IPS-20b (cell line): ENCODE data around the gene OPRM1.

Source experiments
- H3K27ac ChIP-seq: one replicate; pipeline ENCODE4 v1.5.1; 2013; ENCODE audit warnings: low read length
- H3K27me3 ChIP-seq: 2 replicates; pipeline ENCODE4 v1.6.1; 2013; ENCODE audit warnings: mild to moderate bottlenecking, low read length, inconsistent platforms; ENCODE audit not compliant: insufficient read depth
- H3K36me3 ChIP-seq: 2 replicates; pipeline ENCODE4 v1.6.1; 2013; ENCODE audit warnings: low read depth, mild to moderate bottlenecking, inconsistent platforms, low read length, moderate library complexity; ENCODE audit not compliant: insufficient read depth
- H3K4me1 ChIP-seq: 2 replicates; pipeline ENCODE4 v1.6.1; 2013; ENCODE audit warnings: mild to moderate bottlenecking, control low read depth, inconsistent platforms, low read length, moderate library complexity; ENCODE audit not compliant: insufficient read depth
- H3K4me3 ChIP-seq: 2 replicates; pipeline ENCODE4 v1.5.1; 2013; ENCODE audit warnings: mild to moderate bottlenecking, low read length, inconsistent platforms
- H3K9ac ChIP-seq: 2 replicates; pipeline ENCODE4 v1.6.1; 2013; ENCODE audit warnings: low read depth, mild to moderate bottlenecking, inconsistent platforms, low read length, moderate library complexity
- H3K9me3 ChIP-seq: 2 replicates; pipeline ENCODE4 v1.6.1; 2013; ENCODE audit warnings: mild to moderate bottlenecking, low read depth, low read length, inconsistent platforms; ENCODE audit not compliant: insufficient read depth

The OPRM1 gene

GRCh38 chr6:154092326-154092962 lies 53.4 kb downstream of the OPRM1 start:
- no peak overlapping the region for H3K4me3 ChIP-seq
- no peaks in the 10 kb centered on the region for H3K9me3 ChIP-seq
- H3K9ac ChIP-seq = no peak overlapping the region
- H3K27me3 ChIP-seq = no peaks in the 10 kb centered on the region
- H3K36me3 ChIP-seq = no peaks in the 10 kb centered on the region
- no peak overlapping the region for H3K27ac ChIP-seq
- no peaks in the 10 kb centered on the region for H3K4me1 ChIP-seq

- Histone ChIP-seq H3K36me3 (no peaks in the 10 kb centered on the region), H3K4me1 (no peaks in the 10 kb centered on the region), H3K27me3 (no peaks in the 10 kb centered on the region), H3K9me3 (no peaks in the 10 kb centered on the region), H3K9ac (no peak overlapping the region), H3K27ac (no peak overlapping the region), H3K4me3 (no peak overlapping the region)
Measured at GRCh38 chr6:154093231-154094044, 54.4 kb downstream of the OPRM1 start.

GRCh38 chr6:154095571-154095970 lies 56.5 kb downstream of the OPRM1 start:
- no peaks in the 10 kb centered on the region for H3K27me3 ChIP-seq
- no peak overlapping the region for H3K4me3 ChIP-seq
- H3K27ac ChIP-seq = no peak overlapping the region
- no peaks in the 10 kb centered on the region for H3K9me3 ChIP-seq
- no peaks in the 10 kb centered on the region for H3K4me1 ChIP-seq
- H3K9ac ChIP-seq = no peak overlapping the region
- H3K36me3 ChIP-seq = no peaks in the 10 kb centered on the region

- H3K9ac ChIP-seq = no peak overlapping the region
- H3K36me3 ChIP-seq = no peaks in the 10 kb centered on the region
- no peak overlapping the region for H3K27ac ChIP-seq
- no peaks in the 10 kb centered on the region for H3K27me3 ChIP-seq
- H3K4me3 ChIP-seq = no peak overlapping the region
- no peaks in the 10 kb centered on the region for H3K9me3 ChIP-seq
- H3K4me1 ChIP-seq = no peaks in the 10 kb centered on the region
Measured at GRCh38 chr6:154096316-154096715, 57.3 kb downstream of the OPRM1 start.

GRCh38 chr6:154096834-154097233 lies 57.8 kb downstream of the OPRM1 start:
- Histone ChIP-seq H3K27me3 (no peaks in the 10 kb centered on the region), H3K9ac (no peak overlapping the region), H3K4me1 (no peaks in the 10 kb centered on the region), H3K36me3 (no peaks in the 10 kb centered on the region), H3K9me3 (no peaks in the 10 kb centered on the region), H3K4me3 (no peak overlapping the region), H3K27ac (no peak overlapping the region)

GRCh38 chr6:154099211-154099610 lies 60.2 kb downstream of the OPRM1 start:
- no peaks in the 10 kb centered on the region for H3K9me3 ChIP-seq
- H3K36me3 ChIP-seq = no peaks in the 10 kb centered on the region
- H3K4me1 ChIP-seq = no peaks in the 10 kb centered on the region
- H3K27ac ChIP-seq = no peak overlapping the region
- H3K9ac ChIP-seq = no peak overlapping the region
- H3K4me3 ChIP-seq = no peak overlapping the region
- no peaks in the 10 kb centered on the region for H3K27me3 ChIP-seq

GRCh38 chr6:154106251-154106650 lies 67.2 kb downstream of the OPRM1 start:
- H3K36me3 ChIP-seq = no peaks in the 10 kb centered on the region
- peaks cover 15% of the 10 kb centered on the region; the same call in 1 of the 2 replicates for H3K9me3 ChIP-seq
- H3K27ac ChIP-seq = no peak overlapping the region
- no peaks in the 10 kb centered on the region for H3K4me1 ChIP-seq
- H3K4me3 ChIP-seq = no peak overlapping the region
- H3K9ac ChIP-seq = no peak overlapping the region
- no peaks in the 10 kb centered on the region for H3K27me3 ChIP-seq

- Histone ChIP-seq H3K36me3 (no peaks in the 10 kb centered on the region), H3K4me1 (no peaks in the 10 kb centered on the region), H3K27me3 (no peaks in the 10 kb centered on the region), H3K27ac (no peak overlapping the region), H3K9ac (no peak overlapping the region), H3K9me3 (no peaks in the 10 kb centered on the region), H3K4me3 (no peak overlapping the region)
Measured at GRCh38 chr6:154111025-154111424, 72.0 kb downstream of the OPRM1 start.

- Histone ChIP-seq H3K27me3 (no peaks in the 10 kb centered on the region), H3K4me1 (no peaks in the 10 kb centered on the region), H3K9me3 (no peaks in the 10 kb centered on the region), H3K36me3 (no peaks in the 10 kb centered on the region), H3K9ac (no peak overlapping the region), H3K4me3 (no peak overlapping the region), H3K27ac (no peak overlapping the region)
Measured at GRCh38 chr6:154112181-154112809, 73.3 kb downstream of the OPRM1 start.

GRCh38 chr6:154113392-154113791 lies 74.4 kb downstream of the OPRM1 start:
- H3K4me1 ChIP-seq = no peaks in the 10 kb centered on the region
- no peak overlapping the region for H3K9ac ChIP-seq
- H3K27me3 ChIP-seq = no peaks in the 10 kb centered on the region
- no peaks in the 10 kb centered on the region for H3K9me3 ChIP-seq
- no peak overlapping the region for H3K27ac ChIP-seq
- H3K36me3 ChIP-seq = no peaks in the 10 kb centered on the region
- no peak overlapping the region for H3K4me3 ChIP-seq

GRCh38 chr6:154117485-154117884 lies 78.4 kb downstream of the OPRM1 start:
- Histone ChIP-seq H3K9ac (no peak overlapping the region), H3K9me3 (no peaks in the 10 kb centered on the region; the same call in 1 of the 2 replicates), H3K27ac (no peak overlapping the region)

More at GRCh38 chr6:154117485-154117884, 78.4 kb downstream of the OPRM1 start:
- no peaks in the 10 kb centered on the region for H3K36me3 ChIP-seq
- H3K4me1 ChIP-seq = no peaks in the 10 kb centered on the region
- no peaks in the 10 kb centered on the region for H3K27me3 ChIP-seq
- H3K4me3 ChIP-seq = no peak overlapping the region
